ENCODE data around the gene KDF1.

The KDF1 gene

DNA sequence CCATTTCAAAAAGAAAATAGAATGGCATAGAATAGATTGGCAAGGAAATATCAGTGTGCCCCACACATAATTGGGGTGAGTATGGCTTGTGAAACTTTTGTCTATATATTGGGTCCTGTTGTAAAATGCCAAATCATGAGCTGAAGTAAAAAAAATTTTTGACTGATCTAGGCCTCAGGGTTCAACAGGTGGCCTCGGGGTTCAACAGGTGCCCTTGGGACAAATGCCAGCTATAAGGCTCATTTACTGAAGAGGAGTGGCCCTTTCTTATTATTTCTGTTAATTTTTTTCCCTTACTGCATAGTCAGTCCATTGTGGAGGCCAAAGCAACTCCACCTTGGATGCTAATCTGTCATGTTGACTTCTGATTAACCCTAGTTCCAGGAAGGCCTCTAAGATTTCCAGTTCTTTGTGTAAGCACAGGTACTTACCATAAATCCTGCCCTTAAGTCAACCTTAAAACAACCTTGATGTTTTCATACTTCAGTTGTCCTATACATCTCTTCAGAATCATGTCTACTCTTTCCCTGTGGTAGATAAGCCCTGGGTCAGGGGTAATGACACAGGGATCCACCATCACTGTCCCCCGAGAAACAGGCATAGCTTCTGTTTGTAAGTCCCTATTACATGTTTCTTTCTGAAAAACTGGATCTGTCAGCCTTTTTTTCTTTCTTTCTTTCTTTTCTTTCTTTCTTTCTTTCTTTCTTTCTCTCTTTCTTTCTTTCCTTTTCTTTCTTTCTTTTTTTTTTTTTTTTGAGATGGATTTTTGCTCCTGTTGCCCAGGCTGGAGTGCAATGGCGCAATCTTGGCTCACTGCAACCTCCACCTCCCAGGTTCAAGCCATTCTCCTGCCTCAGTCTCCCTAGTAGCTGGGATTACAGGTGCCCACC lies 16.6 kb upstream of the KDF1 start:
- no peak overlapping the region for H3K27ac ChIP-seq
- no peak for TF ChIP-seq ZFX (IDR thresholded peaks at IDR 0.05; ENCODE audit: borderline replicate concordance)

GRCh38 chr1:26972821-26973220 lies 12.6 kb upstream of the KDF1 start:
- TF ChIP-seq, protein P1, sequence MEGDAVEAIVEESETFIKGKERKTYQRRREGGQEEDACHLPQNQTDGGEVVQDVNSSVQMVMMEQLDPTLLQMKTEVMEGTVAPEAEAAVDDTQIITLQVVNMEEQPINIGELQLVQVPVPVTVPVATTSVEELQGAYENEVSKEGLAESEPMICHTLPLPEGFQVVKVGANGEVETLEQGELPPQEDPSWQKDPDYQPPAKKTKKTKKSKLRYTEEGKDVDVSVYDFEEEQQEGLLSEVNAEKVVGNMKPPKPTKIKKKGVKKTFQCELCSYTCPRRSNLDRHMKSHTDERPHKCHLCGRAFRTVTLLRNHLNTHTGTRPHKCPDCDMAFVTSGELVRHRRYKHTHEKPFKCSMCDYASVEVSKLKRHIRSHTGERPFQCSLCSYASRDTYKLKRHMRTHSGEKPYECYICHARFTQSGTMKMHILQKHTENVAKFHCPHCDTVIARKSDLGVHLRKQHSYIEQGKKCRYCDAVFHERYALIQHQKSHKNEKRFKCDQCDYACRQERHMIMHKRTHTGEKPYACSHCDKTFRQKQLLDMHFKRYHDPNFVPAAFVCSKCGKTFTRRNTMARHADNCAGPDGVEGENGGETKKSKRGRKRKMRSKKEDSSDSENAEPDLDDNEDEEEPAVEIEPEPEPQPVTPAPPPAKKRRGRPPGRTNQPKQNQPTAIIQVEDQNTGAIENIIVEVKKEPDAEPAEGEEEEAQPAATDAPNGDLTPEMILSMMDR (IDR thresholded peaks at IDR 0.05): no peak
- no peak for TF ChIP-seq ZFX (IDR thresholded peaks at IDR 0.05; ENCODE audit: borderline replicate concordance)

DNA sequence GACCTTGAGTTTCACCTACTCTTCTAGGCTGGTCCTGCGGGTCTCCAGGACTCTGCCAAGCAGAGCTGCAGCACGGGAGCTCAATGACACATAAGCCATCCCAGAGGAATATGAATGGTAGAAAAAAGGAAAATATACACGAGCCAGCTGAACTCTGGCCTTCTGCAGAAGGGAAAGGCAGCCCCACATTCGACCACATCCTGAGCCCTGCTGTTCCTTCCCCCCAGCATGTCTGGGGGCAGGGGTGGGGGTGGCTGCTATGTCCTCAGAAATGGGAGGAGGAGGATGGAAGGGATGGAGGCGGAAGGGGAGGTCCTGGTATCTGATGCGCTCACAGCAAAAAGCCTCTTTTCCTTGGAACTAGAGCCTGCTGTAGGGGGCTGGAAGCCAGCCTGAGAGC lies 12.1 kb upstream of the KDF1 start:
- TF ChIP-seq ZFX (IDR thresholded peaks at IDR 0.05; ENCODE audit: borderline replicate concordance): no peak
- TF ChIP-seq, protein P1 (IDR thresholded peaks at IDR 0.05): no peak
- no peak overlapping the region for H3K27ac ChIP-seq

More at GRCh38 chr1:26972821-26973220, 12.6 kb upstream of the KDF1 start:
- no peak overlapping the region for H3K27ac ChIP-seq

DNA sequence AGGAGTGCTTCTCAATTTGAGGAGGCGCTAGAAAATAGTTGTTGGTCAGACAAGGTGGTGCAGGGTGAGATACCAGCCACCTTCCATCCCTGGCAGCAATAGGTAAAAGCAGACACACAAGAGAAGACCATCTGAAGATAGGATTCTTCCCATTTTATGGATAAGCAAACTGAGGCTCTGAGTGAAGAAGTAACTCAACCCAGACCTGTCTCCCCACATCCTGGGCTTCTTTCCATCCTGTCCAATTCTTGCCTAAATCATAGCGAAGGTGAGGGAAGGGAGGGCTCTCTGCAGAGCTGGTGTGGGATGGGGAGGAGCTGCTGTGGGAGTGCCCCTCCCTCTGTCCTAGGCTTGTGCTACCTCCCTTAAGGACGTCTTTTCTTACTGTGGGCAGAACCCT lies 11.3 kb upstream of the KDF1 start:
- TF ChIP-seq, protein P1 (IDR thresholded peaks at IDR 0.05): no peak
- no peak for TF ChIP-seq ZFX (IDR thresholded peaks at IDR 0.05; ENCODE audit: borderline replicate concordance)
- no peak overlapping the region for H3K27ac ChIP-seq

GRCh38 chr1:26970810-26971209 lies 10.5 kb upstream of the KDF1 start:
- no peak for TF ChIP-seq ZFX (IDR thresholded peaks at IDR 0.05; ENCODE audit: borderline replicate concordance)
- TF ChIP-seq, protein P1 (IDR thresholded peaks at IDR 0.05): no peak
- no peak overlapping the region for H3K27ac ChIP-seq

DNA sequence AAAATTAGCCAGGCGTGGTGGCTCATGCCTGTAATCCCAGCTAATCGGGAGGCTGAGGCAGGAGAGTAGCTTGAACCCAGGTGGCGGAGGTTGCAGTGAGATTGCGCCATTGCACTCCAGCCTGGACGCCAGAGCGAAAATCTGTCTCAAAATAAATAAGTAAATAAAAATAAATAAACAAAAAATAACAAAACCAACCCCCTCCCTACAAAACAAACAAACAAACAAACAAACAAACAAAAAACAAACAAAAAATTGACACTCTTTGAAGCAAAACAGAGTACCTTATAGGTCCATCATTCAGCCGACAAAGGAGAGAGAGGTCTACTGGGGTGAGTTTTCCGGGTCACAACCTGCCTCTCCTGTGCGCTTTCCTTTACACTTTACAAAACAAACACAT lies 5.4 kb upstream of the KDF1 start:
- no peak overlapping the region for H3K27ac ChIP-seq
- no peak for TF ChIP-seq ZFX (IDR thresholded peaks at IDR 0.05; ENCODE audit: borderline replicate concordance)
- TF ChIP-seq, protein P1 (IDR thresholded peaks at IDR 0.05): no peak

- H3K27ac ChIP-seq: no peak overlapping the region
- no peak for TF ChIP-seq ZFX (IDR thresholded peaks at IDR 0.05; ENCODE audit: borderline replicate concordance)
- TF ChIP-seq, protein P1 (IDR thresholded peaks at IDR 0.05): no peak
Observed at GRCh38 chr1:26965213-26965612, 4.9 kb upstream of the KDF1 start.

Measured in 22Rv1 (cell line).